ENCODE data around the gene HMMR.

Gene HMMR

GRCh38 chr5:163505368-163506094, 45.1 kb downstream of the HMMR start, which contains the start of gene MAT2B:
Gene MAT2B (plus strand): TSS chr5:163505619. CDS start chr5:163505687, 68 bp downstream.
- peak within 1 kb of the TSS; percentile 58 for H3K4me3 ChIP-seq (ENCODE audit: low read depth, low read length)
- TF ChIP-seq, protein P1, sequence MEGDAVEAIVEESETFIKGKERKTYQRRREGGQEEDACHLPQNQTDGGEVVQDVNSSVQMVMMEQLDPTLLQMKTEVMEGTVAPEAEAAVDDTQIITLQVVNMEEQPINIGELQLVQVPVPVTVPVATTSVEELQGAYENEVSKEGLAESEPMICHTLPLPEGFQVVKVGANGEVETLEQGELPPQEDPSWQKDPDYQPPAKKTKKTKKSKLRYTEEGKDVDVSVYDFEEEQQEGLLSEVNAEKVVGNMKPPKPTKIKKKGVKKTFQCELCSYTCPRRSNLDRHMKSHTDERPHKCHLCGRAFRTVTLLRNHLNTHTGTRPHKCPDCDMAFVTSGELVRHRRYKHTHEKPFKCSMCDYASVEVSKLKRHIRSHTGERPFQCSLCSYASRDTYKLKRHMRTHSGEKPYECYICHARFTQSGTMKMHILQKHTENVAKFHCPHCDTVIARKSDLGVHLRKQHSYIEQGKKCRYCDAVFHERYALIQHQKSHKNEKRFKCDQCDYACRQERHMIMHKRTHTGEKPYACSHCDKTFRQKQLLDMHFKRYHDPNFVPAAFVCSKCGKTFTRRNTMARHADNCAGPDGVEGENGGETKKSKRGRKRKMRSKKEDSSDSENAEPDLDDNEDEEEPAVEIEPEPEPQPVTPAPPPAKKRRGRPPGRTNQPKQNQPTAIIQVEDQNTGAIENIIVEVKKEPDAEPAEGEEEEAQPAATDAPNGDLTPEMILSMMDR (IDR thresholded peaks at IDR 0.05; ENCODE audit: insufficient read depth, low read depth, low read length, missing control alignments) = peak; percentile 51
- DNase-seq (ENCODE audit: low read depth) = peak; percentile 97

- TF ChIP-seq, protein P1 (IDR thresholded peaks at IDR 0.05; ENCODE audit: insufficient read depth, low read depth, low read length, missing control alignments) = no peak
- DNase-seq (ENCODE audit: low read depth) = no peak
- H3K4me3 ChIP-seq (ENCODE audit: low read depth, low read length) = peak overlapping the region; percentile 58
Observed at GRCh38 chr5:163506095-163506457, 45.6 kb downstream of the HMMR start.

DNA sequence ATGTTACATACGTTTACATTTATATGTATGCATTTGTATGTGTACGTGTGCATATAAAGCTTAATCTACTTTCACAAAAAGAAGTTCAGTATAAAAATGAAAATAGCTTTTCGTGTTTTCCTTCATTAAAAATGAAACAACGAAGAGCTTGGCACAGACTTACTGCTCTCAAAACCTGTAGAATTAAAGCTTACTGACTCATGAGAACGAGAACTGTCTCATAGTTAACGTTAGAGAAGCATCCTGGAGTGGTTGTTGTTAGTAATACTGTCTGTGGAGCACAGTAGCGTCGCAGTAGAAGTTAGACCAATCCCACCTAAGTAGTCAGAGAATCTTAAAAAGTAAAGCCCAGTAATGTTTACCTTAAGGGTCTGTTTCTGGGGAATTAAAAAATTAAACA, 46.3 kb downstream of the HMMR start:
- TF ChIP-seq, protein P1 (IDR thresholded peaks at IDR 0.05; ENCODE audit: insufficient read depth, low read depth, low read length, missing control alignments) = no peak
- DNase-seq (ENCODE audit: low read depth) = peak; percentile 32
- H3K4me3 ChIP-seq (ENCODE audit: low read depth, low read length) = peak overlapping the region; percentile 58

GRCh38 chr5:163508753-163509152, 48.3 kb downstream of the HMMR start:
- no peak for DNase-seq (ENCODE audit: low read depth)
- H3K4me3 ChIP-seq (ENCODE audit: low read depth, low read length) = peak overlapping the region; percentile 38
- TF ChIP-seq, protein P1 (IDR thresholded peaks at IDR 0.05; ENCODE audit: insufficient read depth, low read depth, low read length, missing control alignments) = no peak

DNA sequence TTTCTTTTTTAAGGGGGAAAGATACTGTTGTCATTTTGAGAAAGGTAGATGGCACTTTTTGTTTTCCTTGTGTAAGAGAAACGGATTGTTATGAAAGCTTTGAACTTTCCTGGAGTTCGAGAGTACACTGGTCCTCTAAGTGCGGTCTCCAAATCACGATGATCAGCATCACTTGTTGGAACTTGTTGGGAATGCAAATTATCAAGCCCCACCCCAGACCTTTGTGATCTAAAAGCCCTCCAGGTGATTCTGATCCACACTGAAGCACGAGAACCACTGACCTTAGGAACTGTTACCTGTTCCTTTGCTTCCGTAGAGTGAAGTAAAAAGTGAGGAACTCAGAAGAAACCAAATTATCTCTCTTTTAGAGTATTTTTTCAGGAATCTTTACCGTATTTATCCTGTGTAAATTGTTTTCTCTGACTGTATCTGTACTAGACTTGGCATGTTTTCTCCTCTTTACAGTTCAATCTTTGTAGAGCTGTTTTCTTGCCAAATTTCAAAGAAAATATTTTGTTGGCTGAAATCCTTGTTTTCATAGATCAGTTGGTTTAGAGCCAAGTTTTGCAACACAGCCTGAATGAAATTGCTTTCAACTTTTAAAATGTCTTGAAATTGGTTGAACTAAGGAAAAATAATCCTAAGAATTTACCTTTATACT, 49.0 kb downstream of the HMMR start:
- DNase-seq (ENCODE audit: low read depth) = peak; percentile 30
- peak overlapping the region; percentile 38 for H3K4me3 ChIP-seq (ENCODE audit: low read depth, low read length)
- TF ChIP-seq, protein P1 (IDR thresholded peaks at IDR 0.05; ENCODE audit: insufficient read depth, low read depth, low read length, missing control alignments) = no peak

GRCh38 chr5:163512526-163512925, 52.1 kb downstream of the HMMR start:
- DNase-seq (ENCODE audit: low read depth) = no peak
- TF ChIP-seq, protein P1 (IDR thresholded peaks at IDR 0.05; ENCODE audit: insufficient read depth, low read depth, low read length, missing control alignments) = no peak
- H3K4me3 ChIP-seq (ENCODE audit: low read depth, low read length) = no peak overlapping the region
